Activated T-cell treated with anti-CD3 and anti-CD28 coated beads, Interleukin-2, amount 50 U/mL, for 72 hours (primary cell): ENCODE data around the gene ZDHHC18. TPM values are rescaled to one million over a fixed set of nuclear protein-coding genes. Genes with fewer than 3 reads are reported as not detected.
A peak's percentile ranks its signal among the peaks of the same experiment; 100 is the strongest.

Experiments
- ATAC-seq, 2 donors: fragments of 150-1000 bp; cut with Tn5 transposase; replicated peaks in 1 of 2; 2 replicates each; pipeline ENCODE4 v1.10.0; 2021; ENCODE audit warnings: moderate library complexity in 2 of 2, mild to moderate bottlenecking in 1 of 2
- DNase-seq, 2 donors: peaks; one replicate each; pipeline ENCODE4 v3.0.0; 2021 to 2022; ENCODE audit warnings: mixed read lengths in 1 of 2
- H3K27ac Mint-ChIP-seq: one replicate; pipeline ENCODE4 v1.8.0; 2022; ENCODE audit warnings: mild to moderate bottlenecking, moderate library complexity, mixed read lengths
- H3K27me3 Mint-ChIP-seq: one replicate; pipeline ENCODE4 v1.8.0; 2022; ENCODE audit warnings: low read depth, mixed read lengths
- H3K36me3 Mint-ChIP-seq, 2 donors: one replicate each; pipeline ENCODE4 v1.8.0; 2022; ENCODE audit warnings: mixed read lengths in 2 of 2, mild to moderate bottlenecking in 1 of 2; ENCODE audit not compliant: insufficient read depth in 2 of 2
- H3K4me1 Mint-ChIP-seq: one replicate; pipeline ENCODE4 v1.8.0; 2022; ENCODE audit warnings: low read depth, mixed read lengths
- H3K4me3 Mint-ChIP-seq, 2 donors: one replicate each; pipeline ENCODE4 v1.8.0; 2022; ENCODE audit warnings: mild to moderate bottlenecking in 2 of 2, mixed read lengths in 2 of 2, moderate library complexity in 2 of 2
- H3K9me3 Mint-ChIP-seq, 2 donors: one replicate each; pipeline ENCODE4 v1.8.0; 2022; ENCODE audit warnings: mixed read lengths in 2 of 2
- total RNA-seq, 2 donors: library from RNA; stranded (reverse); gene quantifications; one replicate each; pipeline ENCODE4 v1.2.3, GENCODE V29; 2022

The ZDHHC18 gene
- total RNA-seq, 2 donors from 2014 or later: 64.4 to 80.2 TPM

DNA sequence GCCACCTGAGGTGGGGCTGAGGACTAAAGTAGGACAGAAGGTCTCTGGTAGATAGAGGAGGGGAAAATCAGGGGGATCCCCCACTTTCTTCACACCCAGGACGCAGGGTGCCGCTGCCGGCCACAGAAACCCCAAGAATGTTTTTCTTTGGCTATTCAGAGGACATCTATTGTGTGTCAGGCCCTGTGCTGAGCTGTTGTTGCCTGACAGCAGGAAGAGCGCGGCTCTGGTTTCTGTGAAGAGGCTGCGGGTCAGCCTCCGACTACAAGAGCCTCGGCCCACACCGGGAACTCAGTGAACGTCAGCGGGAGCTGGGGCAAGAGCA is 39.1 kb upstream of the ZDHHC18 start:
- peak overlapping the region; percentile 100 for H3K27ac Mint-ChIP-seq
- DNase-seq: peak; percentile 81 to 86
- H3K4me1 Mint-ChIP-seq: peaks cover 86% of the 10 kb centered on the region
- H3K9me3 Mint-ChIP-seq: no peaks in the 10 kb centered on the region
- H3K27me3 Mint-ChIP-seq: no peaks in the 10 kb centered on the region
- H3K36me3 Mint-ChIP-seq: peaks cover 1 to 4% of the 10 kb centered on the region in 2 donors
- H3K4me3 Mint-ChIP-seq: peak overlapping the region; percentile 93 to 98
- ATAC-seq: peak; percentile 60 to 70

- Mint-ChIP-seq H3K36me3 (peaks cover 0 to 7% of the 10 kb centered on the region in 2 donors), H3K9me3 (no peaks in the 10 kb centered on the region), H3K4me3 (peak within 1 kb of the TSS; percentile 93 to 98), H3K27me3 (no peaks in the 10 kb centered on the region), H3K4me1 (peaks cover 91% of the 10 kb centered on the region), H3K27ac (peak within 1 kb of the TSS; percentile 100)
- peak; percentile 89 to 91 for DNase-seq
- ATAC-seq: peak; percentile 53 to 59
Measured at GRCh38 chr1:26787706-26788514, 38.6 kb upstream of the ZDHHC18 start, which contains the start of gene PIGV. PIGV (plus strand) TSS chr1:26787950; CDS start chr1:26790816, 2,866 bp downstream.

DNA sequence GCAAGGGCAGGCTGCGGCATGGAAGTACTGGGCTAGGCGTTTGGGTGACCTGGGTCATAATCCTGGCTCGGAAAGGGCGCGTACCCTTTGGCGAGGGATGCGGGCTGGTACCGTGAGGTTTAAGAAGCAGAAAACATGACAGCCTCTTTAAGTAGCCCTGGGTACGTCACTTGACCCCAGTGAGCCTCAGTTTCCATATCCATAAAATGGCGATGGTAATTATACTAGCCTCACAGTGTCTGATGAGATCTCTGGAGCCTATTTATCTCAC is 38.0 kb upstream of the ZDHHC18 start:
- Mint-ChIP-seq H3K27ac (peak overlapping the region; percentile 93), H3K9me3 (no peaks in the 10 kb centered on the region), H3K4me1 (peaks cover 87% of the 10 kb centered on the region), H3K27me3 (no peaks in the 10 kb centered on the region), H3K4me3 (peak overlapping the region; percentile 93 to 98), H3K36me3 (peaks cover 0 to 7% of the 10 kb centered on the region in 2 donors)
- DNase-seq (peak in 1 of 2 donors; percentile 48), ATAC-seq (no peak)

DNA sequence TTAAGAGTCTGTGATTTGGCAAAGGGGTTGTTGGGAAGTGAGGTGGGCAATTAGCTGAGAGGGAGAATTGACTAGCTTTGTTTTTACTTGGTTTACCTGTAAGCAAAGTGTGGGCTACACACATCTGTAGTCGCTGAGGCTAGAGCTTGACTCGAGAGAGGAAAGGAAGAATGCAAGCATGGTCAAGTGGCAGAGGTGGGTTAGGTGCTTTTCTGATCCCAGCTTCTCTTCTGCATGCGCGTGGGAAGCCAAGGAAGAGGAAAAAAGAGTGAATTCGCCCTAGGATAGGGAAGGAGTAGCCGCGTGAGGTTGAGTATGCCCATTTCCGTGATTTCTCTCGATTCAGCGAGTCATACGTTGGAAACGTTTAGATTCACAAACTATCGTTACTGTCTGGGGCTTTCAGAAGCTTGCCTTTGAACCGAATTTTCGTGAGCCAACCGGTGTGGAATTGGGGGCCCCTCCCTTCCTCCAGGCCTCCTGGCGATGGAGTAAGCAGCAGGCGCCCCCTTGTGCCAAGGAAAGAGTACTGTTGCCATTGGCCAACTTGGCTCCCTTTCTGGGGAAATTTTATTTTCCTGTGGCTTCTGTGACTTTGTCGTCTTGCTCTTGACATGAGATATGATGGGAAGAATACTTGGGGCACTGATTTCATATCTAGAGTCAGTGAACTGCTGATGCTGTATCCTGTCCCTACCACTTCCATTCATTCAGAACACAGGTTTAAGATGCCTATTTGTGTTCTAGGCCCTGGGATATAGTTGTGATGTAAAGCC is 37.5 kb upstream of the ZDHHC18 start:
- peaks cover 0 to 9% of the 10 kb centered on the region in 2 donors for H3K36me3 Mint-ChIP-seq
- H3K4me3 Mint-ChIP-seq: peak overlapping the region; percentile 93 to 98
- peak overlapping the region; percentile 93 for H3K27ac Mint-ChIP-seq
- H3K4me1 Mint-ChIP-seq: peaks cover 81% of the 10 kb centered on the region
- H3K27me3 Mint-ChIP-seq: no peaks in the 10 kb centered on the region
- no peaks in the 10 kb centered on the region for H3K9me3 Mint-ChIP-seq
- peak; percentile 14 to 27 for ATAC-seq
- peak; percentile 89 to 90 for DNase-seq

- no peak for DNase-seq
- Mint-ChIP-seq H3K9me3 (no peaks in the 10 kb centered on the region), H3K36me3 (peaks cover under 1 to 12% of the 10 kb centered on the region in 2 donors), H3K27ac (peak overlapping the region; percentile 93), H3K4me3 (peak overlapping the region; percentile 93 to 98), H3K27me3 (no peaks in the 10 kb centered on the region), H3K4me1 (peaks cover 78% of the 10 kb centered on the region)
- no peak for ATAC-seq
Measured at GRCh38 chr1:26789612-26789865, 36.9 kb upstream of the ZDHHC18 start.

GRCh38 chr1:26789931-26790330 is 36.6 kb upstream of the ZDHHC18 start:
- H3K4me3 Mint-ChIP-seq: peak overlapping the region; percentile 93 to 98
- H3K36me3 Mint-ChIP-seq: peaks cover 2 to 16% of the 10 kb centered on the region in 2 donors
- peaks cover 78% of the 10 kb centered on the region for H3K4me1 Mint-ChIP-seq
- H3K27ac Mint-ChIP-seq: peak overlapping the region; percentile 93
- H3K27me3 Mint-ChIP-seq: no peaks in the 10 kb centered on the region
- DNase-seq (peak; percentile 48 to 49), ATAC-seq (peak; percentile 29 to 39)
- H3K9me3 Mint-ChIP-seq: no peaks in the 10 kb centered on the region

DNA sequence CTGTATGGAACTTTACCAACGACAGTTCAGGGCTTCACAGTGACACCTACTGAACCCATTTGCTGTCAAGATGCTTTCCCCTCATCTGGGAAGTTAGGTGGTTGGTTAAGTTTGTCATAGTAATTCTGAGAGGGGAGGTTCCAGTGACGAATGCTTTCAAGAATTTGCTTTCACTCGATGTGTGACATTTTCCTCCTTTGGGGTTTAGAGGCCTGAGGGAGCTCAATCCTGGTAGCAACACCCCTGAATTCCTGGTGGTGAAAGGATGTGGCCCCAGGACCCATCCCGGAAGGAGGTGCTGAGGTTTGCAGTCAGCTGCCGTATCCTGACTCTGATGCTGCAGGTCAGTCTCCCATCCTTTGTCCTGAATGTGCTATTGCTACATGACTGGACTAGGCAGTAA is 35.9 kb upstream of the ZDHHC18 start:
- no peaks in the 10 kb centered on the region for H3K27me3 Mint-ChIP-seq
- H3K27ac Mint-ChIP-seq: peak overlapping the region; percentile 93
- ATAC-seq (peak; percentile 51 to 54), DNase-seq (peak; percentile 62)
- peaks cover 2 to 16% of the 10 kb centered on the region in 2 donors for H3K36me3 Mint-ChIP-seq
- peak overlapping the region; percentile 93 to 98 for H3K4me3 Mint-ChIP-seq
- H3K9me3 Mint-ChIP-seq: no peaks in the 10 kb centered on the region
- peaks cover 72% of the 10 kb centered on the region for H3K4me1 Mint-ChIP-seq

DNA sequence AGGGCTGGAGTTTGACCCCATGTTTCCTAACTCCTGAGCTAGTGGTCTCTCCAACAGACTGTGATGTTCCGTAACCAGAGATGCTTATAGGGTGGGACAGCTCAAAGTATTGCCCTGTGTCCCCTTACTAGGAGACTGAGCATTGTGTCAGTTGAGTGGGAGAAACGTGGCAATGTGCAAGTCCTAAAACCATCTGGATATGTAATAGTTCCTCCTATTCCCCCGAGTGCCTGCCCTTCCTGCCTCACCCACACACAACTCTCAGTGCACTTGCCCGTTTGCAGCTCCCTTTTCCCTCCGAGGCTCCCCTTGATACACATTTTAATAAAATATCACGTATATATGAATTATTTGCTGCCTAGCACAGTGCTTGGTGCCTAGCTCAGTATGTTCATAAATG is 35.3 kb upstream of the ZDHHC18 start:
- peaks cover 66% of the 10 kb centered on the region for H3K4me1 Mint-ChIP-seq
- no peaks in the 10 kb centered on the region for H3K27me3 Mint-ChIP-seq
- peak overlapping the region; percentile 93 for H3K27ac Mint-ChIP-seq
- DNase-seq (no peak), ATAC-seq (no peak)
- H3K4me3 Mint-ChIP-seq: peak overlapping the region; percentile 93 to 98
- H3K36me3 Mint-ChIP-seq: peaks cover 2 to 16% of the 10 kb centered on the region in 2 donors
- no peaks in the 10 kb centered on the region for H3K9me3 Mint-ChIP-seq

- no peaks in the 10 kb centered on the region for H3K27me3 Mint-ChIP-seq
Measured at GRCh38 chr1:26791626-26792025, 34.9 kb upstream of the ZDHHC18 start.

GRCh38 chr1:26792924-26793323 is 33.6 kb upstream of the ZDHHC18 start:
- Mint-ChIP-seq H3K27me3 (no peaks in the 10 kb centered on the region), H3K36me3 (peaks cover 2 to 16% of the 10 kb centered on the region in 2 donors), H3K4me3 (peak overlapping the region in 1 of 2 donors; percentile 1), H3K4me1 (peaks cover 56% of the 10 kb centered on the region), H3K27ac (no peak overlapping the region), H3K9me3 (no peaks in the 10 kb centered on the region)
- no peak for DNase-seq
- ATAC-seq: no peak

More at GRCh38 chr1:26791626-26792025, 34.9 kb upstream of the ZDHHC18 start:
- Mint-ChIP-seq H3K9me3 (no peaks in the 10 kb centered on the region), H3K4me3 (peak overlapping the region; percentile 93 to 98), H3K27ac (peak overlapping the region; percentile 79), H3K36me3 (peaks cover 2 to 16% of the 10 kb centered on the region in 2 donors), H3K4me1 (peaks cover 61% of the 10 kb centered on the region)
- ATAC-seq (no peak), DNase-seq (no peak)

DNA sequence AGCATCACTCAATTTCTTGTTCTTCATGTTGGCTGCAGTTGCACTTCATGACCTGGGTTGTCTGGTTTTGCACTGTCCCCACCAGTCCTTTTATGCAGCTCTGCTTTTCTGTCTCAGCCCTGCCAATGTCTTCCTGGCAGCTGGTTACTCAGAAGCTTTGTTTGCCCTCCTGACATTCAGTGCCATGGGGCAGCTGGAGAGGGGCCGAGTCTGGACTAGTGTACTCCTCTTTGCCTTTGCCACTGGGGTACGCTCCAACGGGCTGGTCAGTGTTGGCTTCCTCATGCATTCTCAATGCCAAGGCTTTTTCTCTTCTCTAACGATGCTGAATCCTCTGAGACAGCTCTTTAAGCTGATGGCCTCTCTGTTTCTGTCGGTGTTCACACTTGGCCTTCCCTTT is 32.1 kb upstream of the ZDHHC18 start:
- H3K4me1 Mint-ChIP-seq: peaks cover 58% of the 10 kb centered on the region
- peaks cover 2 to 16% of the 10 kb centered on the region in 2 donors for H3K36me3 Mint-ChIP-seq
- H3K4me3 Mint-ChIP-seq: no peak overlapping the region
- H3K27ac Mint-ChIP-seq: peak overlapping the region; percentile 27
- ATAC-seq (no peak), DNase-seq (no peak)
- H3K9me3 Mint-ChIP-seq: no peaks in the 10 kb centered on the region
- H3K27me3 Mint-ChIP-seq: no peaks in the 10 kb centered on the region

GRCh38 chr1:26797627-26798026 is 28.9 kb upstream of the ZDHHC18 start:
- H3K4me1 Mint-ChIP-seq: peaks cover 59% of the 10 kb centered on the region
- DNase-seq (no peak), ATAC-seq (no peak)
- H3K4me3 Mint-ChIP-seq: no peak overlapping the region
- no peaks in the 10 kb centered on the region for H3K27me3 Mint-ChIP-seq
- peaks cover 6 to 14% of the 10 kb centered on the region in 2 donors for H3K36me3 Mint-ChIP-seq
- H3K27ac Mint-ChIP-seq: peak overlapping the region; percentile 10
- H3K9me3 Mint-ChIP-seq: no peaks in the 10 kb centered on the region

GRCh38 chr1:26799479-26800142 is 26.9 kb upstream of the ZDHHC18 start:
- Mint-ChIP-seq H3K27ac (peak overlapping the region; percentile 94), H3K4me3 (peak overlapping the region; percentile 66 to 86), H3K4me1 (peaks cover 53% of the 10 kb centered on the region), H3K27me3 (no peaks in the 10 kb centered on the region), H3K36me3 (peaks cover 4 to 6% of the 10 kb centered on the region in 2 donors), H3K9me3 (no peaks in the 10 kb centered on the region)
- DNase-seq: peak; percentile 15 to 29
- ATAC-seq: peak; percentile 70 to 81
